Stimulated activated CD8-positive, alpha-beta memory T cell treated with anti-CD3 and anti-CD28 coated beads, Interleukin-7, amount 100 ng/mL, for 24 hours (primary cell): Measurements from ENCODE around the gene MC2R.

Experiments
- DNase-seq: peaks from one replicate; pipeline ENCODE4 v3.0.0-alpha.2; 2020; ENCODE audit warnings: low read depth

MC2R gene

DNA sequence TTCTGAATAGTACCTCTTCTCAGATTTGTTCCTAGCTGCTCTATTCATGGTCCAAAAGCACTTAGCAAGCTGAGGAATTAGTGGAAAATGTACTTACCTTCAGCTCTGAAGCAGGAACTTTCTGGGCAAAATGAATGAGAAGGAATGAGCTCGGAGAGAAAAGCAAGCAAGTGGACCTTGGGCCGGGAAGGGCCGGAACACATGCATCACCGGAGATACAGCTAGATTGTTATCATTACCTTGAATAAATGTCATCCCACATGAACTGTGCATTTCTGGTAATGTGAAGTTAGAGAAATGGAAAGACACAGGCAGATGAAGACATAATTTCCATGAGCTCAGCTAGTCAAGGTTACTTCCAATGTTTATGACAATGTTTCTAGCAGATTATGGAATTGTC is at the start of gene MC2R:
Gene MC2R (minus strand): TSS at position 146 of the 400 bp plus-strand sequence. CDS start 30,018 bp downstream, outside the sequence.
- DNase-seq = no peak

DNA sequence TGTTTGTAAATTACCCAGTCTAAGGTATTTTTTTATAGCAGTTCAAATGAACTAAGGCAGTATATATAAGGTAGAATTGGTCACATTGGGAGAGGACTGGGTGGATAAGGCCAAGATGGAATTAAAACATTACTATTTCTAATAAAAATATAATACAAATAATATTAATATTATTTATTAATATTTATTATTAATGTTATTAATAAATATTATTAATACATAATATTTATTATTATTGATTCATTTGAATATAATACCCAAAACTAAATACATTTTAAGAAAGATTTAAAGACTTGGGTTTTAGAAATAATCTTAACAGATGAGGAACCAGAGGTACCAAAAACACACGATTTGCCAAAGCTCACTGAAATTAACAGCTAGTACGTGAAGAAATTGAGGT is 30.5 kb upstream of the MC2R start:
- DNase-seq = no peak

DNA sequence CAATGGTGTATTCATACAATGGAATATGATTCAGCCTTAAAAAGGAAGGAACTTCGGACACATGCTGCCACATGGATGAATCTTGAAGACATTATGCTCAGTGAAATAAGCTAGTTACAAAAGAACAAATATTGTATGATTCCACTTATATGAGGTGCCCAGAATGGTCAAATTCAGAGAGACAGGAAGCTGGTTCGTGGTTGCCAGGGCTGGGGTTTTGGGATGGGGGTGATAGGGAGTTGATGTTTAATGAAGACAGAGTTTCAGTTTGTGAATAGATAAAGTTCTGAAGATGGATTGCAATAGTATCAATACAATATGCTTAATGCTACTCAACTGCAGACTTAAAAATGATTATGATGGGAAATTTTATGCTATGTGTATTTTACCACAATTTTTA is 28.0 kb upstream of the MC2R start:
- no peak for DNase-seq

DNA sequence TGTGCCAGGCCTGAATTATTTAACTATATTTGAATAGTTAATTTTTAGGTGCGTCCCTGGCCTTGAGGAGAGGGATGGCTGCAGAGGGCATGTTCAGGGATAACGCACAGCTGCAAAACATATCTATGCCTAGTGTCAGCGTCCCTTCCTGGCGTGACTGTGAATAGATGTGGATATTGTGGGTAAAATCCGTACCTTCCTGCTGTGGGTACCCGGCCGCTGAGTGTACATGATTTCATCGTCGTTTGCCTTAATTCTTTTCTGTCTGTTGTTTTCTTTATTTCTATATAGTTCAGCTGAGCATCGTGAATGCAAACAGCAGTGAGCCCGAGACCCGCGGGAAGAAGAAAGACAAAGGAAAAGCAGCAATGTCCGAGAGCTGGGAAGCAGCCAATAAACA is 25.0 kb upstream of the MC2R start:
- no peak for DNase-seq

DNA sequence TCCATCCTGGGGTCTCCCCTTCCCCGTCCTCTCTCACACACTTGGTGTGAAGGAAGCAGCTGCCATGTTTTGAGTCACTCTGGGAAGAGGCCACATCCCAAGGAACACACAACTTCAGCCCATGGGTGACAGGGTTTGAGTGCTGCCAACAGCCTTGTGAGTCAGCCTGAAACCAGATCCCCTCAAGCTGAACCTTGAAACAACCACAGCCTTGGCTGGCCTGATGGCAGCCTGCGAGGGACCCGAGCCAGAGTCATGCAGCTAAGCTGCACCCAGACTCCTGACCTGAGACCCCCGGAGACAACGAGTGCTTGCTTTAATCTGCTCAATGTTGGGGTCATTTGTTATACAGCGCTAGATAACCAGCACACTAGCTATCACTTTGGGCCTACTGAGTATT is 19.3 kb upstream of the MC2R start:
- DNase-seq = no peak

DNA sequence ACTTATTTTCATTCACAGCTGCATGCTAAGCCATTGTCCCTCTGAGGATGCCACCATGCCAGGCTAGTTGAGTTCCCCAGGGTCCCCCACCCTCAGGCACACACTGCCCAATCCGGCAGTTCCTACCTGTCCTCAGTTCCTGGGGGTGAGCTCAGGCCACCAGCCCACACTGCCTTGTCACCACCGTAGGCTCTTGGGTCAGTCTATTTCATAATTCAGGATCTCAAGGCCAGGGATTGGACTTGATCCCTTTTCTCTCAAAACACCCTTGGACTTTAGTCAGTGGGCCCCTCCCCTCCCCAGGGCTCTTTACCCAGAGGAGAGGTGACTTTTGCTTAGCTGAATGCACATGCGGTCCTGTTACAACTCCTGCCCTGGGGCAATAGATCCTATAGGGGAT is 18.7 kb upstream of the MC2R start:
- DNase-seq = no peak

DNA sequence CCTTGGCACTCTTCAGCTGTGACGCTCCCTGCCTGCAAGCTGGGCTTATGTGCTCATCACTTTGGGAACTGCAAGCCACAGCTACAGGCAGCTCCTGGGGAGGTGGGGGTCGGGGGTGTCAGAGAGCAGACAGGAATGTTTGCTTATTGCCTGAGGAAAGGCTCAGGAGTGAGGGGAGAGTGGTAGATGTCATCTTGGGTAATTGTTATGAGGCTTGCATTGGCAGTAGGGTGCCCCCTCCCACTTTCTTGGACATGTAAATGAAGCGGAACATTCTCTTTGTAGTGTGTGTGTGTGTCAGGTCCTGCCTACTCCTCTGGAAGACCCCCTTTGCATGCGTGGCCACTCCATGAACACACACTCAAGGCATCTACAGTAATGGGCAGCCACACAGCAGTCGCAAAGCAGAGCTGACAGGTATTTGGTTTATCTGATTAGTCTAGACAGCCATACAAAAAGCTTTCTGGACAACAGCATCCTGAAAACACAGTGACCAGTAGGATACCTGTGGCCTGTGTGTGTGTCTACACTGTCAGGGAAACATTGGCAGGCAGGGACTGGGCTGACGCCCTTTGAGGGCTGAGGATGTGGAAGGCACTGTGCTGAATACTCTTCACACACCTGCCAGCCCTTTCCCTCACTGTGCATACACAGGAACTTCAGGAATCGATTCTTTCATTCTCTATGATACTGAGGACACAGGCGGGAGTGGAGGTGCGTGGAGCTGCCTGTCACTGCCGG is 17.1 kb upstream of the MC2R start:
- DNase-seq = no peak

DNA sequence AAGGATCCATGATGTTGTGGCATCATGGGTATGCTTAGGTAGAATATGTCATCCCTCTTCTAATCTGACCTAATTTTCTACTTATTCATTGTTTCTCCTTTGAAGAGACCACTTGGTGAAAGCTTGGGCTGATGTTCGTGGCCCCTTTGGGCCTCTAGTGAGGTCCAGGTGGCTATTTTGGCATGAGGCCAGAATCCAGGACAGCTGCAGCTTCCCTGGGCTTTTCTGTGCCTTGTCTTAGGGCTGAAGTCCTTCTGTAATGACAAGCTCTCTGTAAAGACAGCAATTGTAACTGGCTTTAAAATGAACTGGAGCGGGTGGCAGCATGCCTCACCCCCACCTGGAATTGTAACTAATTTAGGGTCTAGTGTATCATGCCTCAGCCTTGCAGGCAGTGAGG is 15.6 kb upstream of the MC2R start:
- DNase-seq = no peak

DNA sequence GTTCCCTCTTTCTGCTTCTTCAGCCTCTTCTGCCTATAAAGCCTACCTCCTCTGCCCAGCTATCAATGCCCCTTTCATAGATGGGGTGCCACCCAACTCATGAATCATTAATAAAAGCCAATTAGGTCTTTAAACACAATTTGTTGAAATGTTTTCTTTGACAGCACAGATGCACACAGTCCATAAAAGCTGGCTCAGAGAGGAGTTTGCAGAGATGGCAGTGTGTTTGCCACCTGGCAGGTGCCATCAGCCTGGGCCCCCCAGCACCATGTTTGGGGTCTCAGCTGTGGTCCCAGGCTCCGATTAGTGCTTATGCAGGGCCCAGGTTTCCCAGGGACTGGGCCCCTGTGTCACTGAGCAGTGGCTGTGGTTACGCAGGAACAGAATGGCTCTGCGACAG is 7.9 kb upstream of the MC2R start:
- no peak for DNase-seq

DNA sequence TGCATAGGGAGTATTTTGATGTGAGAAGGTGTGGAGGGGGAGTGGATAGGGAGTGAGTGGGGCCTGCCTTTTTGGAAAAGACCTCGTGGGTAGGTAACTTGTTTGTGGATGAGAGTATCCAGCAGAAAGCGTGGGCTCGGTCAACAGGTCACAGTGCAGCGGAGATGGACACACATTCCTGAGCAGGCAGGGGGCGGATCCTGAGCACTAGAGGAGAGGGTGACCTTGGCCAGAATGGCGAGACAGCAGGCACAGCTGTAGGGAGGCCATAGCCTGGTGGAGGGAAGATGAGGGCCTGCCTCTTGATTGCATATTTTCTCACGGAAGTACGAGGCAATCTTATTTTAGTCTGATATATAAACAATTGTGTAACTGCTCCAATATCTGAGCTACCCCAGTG is 3.6 kb upstream of the MC2R start:
- no peak for DNase-seq

DNA sequence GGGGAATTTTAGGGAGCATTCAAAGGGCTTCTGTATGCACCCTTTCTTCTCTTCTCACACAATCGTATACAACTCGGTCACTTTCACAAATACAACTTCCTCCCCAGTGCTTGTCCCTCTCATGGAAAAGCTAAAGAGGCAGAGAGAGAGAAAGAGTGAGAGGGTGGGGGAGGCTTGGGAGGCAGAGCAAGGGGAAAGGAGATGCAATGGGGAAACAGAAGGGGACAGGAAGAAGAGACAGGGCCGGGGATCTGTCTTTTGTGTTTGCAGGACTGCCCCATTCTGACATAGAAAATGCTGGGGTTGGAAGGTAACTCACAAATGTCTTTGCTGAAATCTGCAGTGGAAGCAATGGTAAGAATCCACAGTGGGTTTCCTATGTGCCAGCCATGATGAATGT is 2.1 kb upstream of the MC2R start:
- DNase-seq = no peak

DNA sequence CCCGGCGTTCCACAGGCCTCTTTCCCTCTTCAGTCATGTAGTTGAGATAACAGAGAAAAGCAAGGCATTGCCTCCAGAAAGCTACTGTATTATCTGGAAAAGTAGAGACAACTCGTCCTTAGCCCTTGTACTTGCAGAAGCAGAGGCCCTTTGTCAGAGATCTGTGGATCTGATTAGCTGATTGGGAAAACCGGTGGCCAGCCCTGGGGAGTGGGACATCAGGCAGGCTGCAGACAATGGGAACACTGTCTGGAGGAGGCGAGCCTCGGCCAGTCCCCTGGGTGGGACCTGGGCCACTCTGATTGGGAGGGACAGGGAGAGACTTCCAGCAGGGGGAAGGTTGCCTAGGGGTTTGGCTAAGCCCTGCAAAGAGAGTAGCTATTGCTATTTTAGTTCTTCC is 1.2 kb upstream of the MC2R start:
- DNase-seq = no peak

DNA sequence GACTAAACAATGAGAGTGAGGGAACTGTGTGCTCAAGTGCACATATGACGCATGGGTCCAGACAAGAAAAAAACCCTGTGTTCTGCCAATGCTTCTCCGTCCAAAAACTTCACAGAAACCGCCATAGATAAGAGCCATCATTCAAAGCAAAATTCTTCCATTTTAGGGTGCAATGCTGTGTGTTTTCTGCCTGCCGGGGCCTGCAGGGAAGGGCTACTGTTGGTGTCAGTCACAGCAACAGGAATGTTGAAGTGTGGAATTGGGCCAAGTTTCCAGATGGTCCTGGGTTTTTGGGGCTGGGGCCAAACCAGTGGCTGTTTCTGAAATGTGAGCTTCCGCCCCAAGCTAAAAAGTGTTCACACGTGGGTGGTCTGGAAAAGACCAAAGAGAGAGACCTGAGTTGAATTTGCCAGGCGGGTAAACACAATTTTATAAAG is 677 bp upstream of the MC2R start:
- no peak for DNase-seq

DNA sequence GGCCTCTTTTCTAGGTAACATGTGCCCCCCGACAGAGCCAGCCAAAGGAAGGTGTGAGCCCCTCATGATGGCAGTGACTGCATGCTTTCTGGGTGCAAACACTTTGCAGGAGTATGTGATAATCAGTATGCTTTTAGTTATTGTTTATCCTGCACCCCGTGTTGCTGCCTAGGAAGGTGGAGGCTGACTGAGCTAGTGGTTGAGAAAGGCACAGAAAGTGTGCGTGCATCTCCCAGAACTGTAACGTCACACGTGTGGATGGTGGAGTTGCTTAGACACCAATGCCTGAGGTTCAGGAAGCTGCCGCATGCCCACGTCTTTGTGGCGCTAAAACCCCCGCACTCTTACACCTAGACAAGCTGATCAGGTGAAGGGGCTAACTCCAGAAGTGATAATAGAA is 580 bp downstream of the MC2R start:
- DNase-seq = no peak

DNA sequence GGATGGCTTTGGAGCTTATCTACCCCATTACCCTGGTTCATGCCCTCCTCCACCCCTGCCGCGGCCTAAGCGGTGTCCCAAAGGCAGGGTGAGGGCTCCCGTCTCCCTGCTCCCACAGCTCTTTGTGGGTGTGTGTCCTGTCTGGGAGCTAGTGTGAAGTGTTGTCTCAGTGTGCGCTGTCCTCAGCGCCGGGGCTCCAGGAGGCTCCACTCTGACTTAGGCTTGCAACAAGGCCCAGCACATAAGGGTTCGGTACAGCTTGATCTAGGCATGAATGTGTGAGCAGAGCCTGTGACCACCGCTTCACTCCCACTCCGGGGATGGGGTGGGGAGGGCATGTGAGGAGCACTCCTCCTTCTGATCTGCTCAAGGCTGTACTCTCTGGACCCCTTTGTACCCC is 1.2 kb downstream of the MC2R start:
- DNase-seq = no peak

DNA sequence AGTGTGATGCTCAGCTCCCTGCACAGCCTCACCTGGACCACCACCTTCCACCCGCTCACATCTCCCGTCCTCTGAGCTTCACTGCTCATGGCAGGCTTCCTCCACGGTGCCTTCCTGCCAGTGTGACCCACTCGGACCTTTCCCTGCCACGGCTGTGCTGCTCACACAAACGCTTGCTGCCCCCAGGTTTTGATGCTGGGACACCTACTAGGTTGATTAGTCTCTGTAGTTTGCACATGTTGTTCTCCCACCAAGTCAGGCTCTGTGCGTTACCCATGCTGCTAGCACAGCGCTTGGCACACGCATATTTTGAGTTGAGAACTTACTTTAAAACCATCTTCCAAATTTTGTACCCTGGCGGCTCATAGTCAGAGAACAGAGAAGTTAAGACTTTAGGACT is 2.1 kb downstream of the MC2R start:
- no peak for DNase-seq

DNA sequence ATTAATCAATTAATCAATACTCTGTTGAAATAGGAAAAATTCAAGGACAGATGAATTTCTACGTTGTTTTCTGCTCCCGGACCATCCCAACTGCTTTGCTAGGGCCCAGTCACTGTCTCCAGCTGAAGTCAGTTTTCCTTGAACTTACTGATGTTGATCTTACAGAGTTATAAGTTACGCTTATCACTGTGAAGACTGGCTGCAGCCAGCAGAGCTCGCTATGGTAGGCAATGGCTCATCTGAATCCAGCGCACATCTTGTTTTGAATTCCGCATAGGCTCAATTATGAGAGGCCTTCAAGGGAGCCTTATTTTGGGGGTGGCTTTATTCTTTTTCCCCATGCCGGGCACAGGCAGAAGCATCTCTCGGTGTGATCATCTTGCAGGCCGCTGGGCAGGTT is 2.7 kb downstream of the MC2R start:
- no peak for DNase-seq

DNA sequence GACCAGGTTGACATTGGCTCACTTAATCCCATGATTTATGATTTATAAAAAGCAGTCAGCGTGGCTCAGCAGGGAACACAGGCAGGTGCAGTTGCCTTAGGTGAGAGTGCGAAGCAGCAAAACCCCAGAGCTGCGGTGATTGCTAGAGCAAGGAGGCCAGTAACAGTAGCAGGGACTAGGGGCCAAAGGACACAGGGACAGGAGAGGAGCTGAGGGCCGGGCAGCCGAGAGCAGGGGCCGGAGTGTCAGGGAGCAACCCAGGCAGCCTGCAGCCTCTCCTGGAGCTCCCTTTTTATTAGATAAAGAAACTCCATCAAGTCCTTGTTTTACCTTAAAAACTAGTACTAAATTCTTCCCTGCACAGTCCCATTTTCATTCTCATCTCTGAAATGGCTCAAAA is 4.3 kb downstream of the MC2R start:
- no peak for DNase-seq

DNA sequence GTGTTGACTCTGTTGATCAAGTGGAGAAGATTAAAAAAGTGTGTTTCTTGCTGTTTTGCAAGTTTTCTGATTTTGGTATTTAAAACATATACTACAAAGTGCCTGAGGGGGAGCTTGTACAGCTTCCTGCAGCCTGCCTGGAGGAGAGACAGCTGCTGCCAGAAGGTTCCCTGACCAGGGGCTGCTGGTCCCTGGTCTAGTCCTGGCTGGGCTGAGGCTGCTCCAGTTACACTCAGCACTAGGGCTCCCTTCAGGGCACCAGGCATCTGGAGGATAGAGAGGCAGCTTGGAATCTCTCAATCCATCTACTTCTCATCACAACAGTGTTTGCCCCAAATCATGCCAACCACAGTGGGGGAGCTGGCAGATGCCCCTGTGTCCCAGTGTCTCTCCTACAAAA is 4.8 kb downstream of the MC2R start:
- no peak for DNase-seq

DNA sequence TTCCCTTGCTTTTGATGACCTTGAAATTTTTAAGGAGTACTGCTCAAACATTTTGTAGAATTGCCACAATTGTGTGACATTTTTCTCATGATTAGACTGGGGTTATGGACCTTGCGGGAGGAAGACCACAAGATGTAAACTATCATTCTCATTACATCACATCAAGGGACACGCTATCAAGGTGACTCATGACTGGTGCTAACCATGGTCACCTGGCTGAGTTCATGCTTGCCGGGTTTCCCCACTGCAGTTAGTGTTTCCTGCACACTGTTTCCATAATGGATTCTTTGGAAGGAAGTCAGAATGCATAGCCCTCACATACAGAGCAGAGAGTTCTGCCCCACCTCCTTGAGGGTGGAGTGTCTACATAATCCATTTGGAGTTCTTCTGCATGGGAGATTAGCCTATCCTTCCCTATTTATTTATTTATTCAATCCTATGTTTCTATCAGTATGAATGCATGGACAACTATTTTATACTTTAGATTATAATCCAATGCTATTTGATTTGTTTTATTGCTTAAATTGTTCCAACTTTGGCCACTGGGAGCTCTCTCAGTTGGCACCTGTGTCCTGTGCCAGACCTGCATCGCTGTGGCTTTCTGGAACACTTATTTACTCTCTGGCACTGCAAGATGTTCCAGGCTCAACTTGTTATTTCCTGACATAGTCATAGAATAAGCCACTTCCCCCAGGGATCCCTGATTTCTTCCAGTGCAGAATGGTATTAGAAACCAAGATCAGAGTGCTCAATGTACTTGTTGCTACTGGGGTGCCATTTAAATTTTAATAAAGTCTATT is 6.0 kb downstream of the MC2R start:
- DNase-seq = no peak

DNA sequence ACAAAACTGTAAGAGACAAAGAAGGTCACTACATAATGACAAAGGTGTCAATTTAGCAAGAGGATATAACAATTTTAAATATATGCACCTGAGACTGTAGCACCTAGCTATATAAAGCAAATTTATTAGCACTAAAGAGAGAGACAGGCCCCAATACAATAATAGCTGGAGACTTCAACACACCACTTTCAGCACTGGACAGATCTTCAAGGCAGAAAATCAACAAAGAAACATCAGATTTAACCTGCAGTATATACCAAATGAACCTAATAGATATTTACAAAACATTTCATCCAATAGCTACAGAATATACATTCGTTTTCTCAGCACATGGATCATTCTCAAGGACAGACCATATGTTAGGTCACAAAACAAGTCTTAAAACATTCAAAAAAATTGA is 14.7 kb downstream of the MC2R start:
- DNase-seq = no peak

DNA sequence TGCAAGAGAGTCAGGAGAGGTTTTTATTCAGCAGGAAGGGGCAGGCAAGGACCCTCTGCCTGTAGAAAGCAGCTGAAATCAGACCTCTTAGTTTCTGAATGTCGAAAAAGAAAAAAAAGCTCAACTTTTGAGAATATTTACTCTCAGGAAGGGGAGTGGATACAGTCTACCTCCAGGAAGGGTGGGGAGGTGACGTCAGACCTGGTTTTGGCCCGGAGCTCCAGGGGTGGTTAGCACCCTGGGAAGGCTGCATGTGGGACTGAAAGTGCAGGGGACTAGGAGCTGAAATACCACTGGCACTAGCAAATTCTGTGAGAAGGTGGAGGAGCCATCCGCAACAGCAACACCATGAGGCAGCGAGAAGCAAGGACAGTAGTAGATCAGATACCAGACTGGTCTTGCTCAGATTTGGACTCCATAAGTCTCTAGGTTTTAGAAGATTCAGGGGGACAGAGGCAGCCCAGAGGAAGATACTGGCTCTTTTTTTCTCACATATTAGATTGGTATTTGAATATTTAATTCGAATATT is 19.8 kb downstream of the MC2R start:
- no peak for DNase-seq

DNA sequence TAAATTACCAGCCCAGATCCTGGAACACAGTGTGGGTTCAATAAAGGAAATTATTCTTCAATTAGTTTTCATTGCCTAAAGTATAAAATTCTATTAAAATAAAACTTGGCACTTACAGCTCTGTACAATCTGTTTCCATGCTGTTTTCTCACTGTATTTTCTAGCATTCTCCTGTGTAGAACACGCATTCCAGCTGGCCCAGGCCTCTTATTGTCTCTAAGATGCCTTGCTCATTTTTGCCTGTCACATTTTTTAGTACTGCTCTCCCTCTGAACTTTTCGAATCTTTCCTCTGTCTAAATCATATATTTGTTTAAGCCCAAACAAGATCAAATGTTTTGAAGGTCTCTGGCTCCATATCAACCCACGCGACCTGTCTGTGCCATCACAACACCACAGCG is 20.8 kb downstream of the MC2R start:
- DNase-seq = no peak

DNA sequence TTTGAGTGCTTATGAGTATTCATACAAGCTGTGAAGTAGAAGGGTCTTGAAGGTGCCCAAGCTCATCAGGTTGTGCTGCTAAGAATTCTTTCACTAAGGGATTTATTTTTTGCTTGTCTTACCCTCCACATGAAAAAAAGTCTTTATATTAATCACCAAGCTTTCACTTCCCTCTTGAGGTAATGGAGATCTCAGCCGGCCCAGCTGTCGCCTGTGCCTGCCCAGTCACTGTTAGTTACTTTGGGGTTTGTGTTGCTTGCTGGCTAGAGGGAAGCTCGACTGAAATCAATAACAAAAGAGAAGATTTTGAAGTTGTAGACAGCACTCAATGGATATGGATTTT is 21.9 kb downstream of the MC2R start:
- DNase-seq = no peak
